GM12878 (cell line): ENCODE results near the gene TADA1. TPM values are rescaled to one million over a fixed set of nuclear protein-coding genes. Genes with fewer than 3 reads are reported as not detected.

Experiments used
- ATAC-seq: fragments of 200-7000 bp; cut with Tn5 transposase; 3 replicates; pipeline ENCODE4 v1.9.1; 2020; ENCODE audit warnings: mild to moderate bottlenecking, moderate library complexity
- BruUV-seq: library from RNA; stranded (reverse); fragments of 400-500 nt; replicated peaks from 2 replicates; lab custom pipeline; 2021; lab: Mats Ljungman, UMichigan
- CTCF ChIA-PET: fragments of 300-600 bp; sonication (Branson Sonifier 250); formaldehyde crosslinking; extraction: SDS; loops from one replicate; lab custom pipeline; 2021; ENCODE audit warnings: inconsistent platforms; lab: Yijun Ruan, JAX
- POLR2A ChIA-PET: fragments of 350-600 bp; formaldehyde crosslinking; extraction: SDS; loops from one replicate; lab custom pipeline; 2021; ENCODE audit warnings: inconsistent platforms; lab: Charles Lee
- RAD21 ChIA-PET: fragments of 300-600 bp; sonication (Branson Sonifier 250); formaldehyde crosslinking; loops from one replicate; lab custom pipeline; 2023; ENCODE audit warnings: antibody characterized with exemption; ENCODE audit not compliant: unreplicated experiment; lab: Charles Lee
- SMC1A ChIA-PET: fragments of 300-600 bp; sonication (Branson Sonifier 250); formaldehyde crosslinking; loops from one replicate; lab custom pipeline; 2023; ENCODE audit not compliant: unreplicated experiment, uncharacterized antibody; lab: Charles Lee
- DNase-seq: peaks from one replicate; pipeline ENCODE4 v3.0.0-alpha.2; 2011; ENCODE audit warnings: low read depth, low spot score
- FAIRE-seq: peaks from 3 replicates; lab custom pipeline; 2011; peaks lifted over from hg19 to GRCh38; lab: Jason Lieb, UNC
- H2AFZ ChIP-seq: 2 replicates; pipeline ENCODE4 v1.6.0; 2011; ENCODE audit warnings: low read depth, low read length, control low read depth; ENCODE audit not compliant: control insufficient read depth
- H3K27ac ChIP-seq: 2 replicates; pipeline ENCODE4 v1.5.1; 2011; ENCODE audit warnings: control low read depth; ENCODE audit not compliant: control insufficient read depth, insufficient read depth
- H3K27me3 ChIP-seq, 2 experiments: replicated peaks in 1 of 2; 2 replicates each; pipeline versions ENCODE4 v1.6.0 to v1.6.1; 2011; ENCODE audit warnings: low read length in 1 of 2; ENCODE audit not compliant: control insufficient read depth in 2 of 2, insufficient read depth in 2 of 2
- H3K36me3 ChIP-seq, 2 experiments: 2 replicates each; pipeline ENCODE4 v1.5.1; 2011; ENCODE audit warnings: low read length in 1 of 2; ENCODE audit not compliant: control insufficient read depth in 2 of 2, insufficient read depth in 2 of 2
- H3K4me1 ChIP-seq: 2 replicates; pipeline ENCODE4 v1.6.1; 2011; ENCODE audit warnings: mild to moderate bottlenecking, low read length, moderate library complexity, mixed read lengths; ENCODE audit not compliant: control insufficient read depth, insufficient read depth
- H3K4me2 ChIP-seq: 2 replicates; pipeline ENCODE4 v1.6.0; 2011; ENCODE audit warnings: control low read depth; ENCODE audit not compliant: control insufficient read depth, insufficient read depth
- H3K4me3 ChIP-seq: fragments of 200-600 bp; sonication (generic); 2 replicates; pipeline ENCODE4 v1.5.1; 2016
- H3K79me2 ChIP-seq: 2 replicates; pipeline ENCODE4 v1.6.0; 2011; ENCODE audit warnings: low read length; ENCODE audit not compliant: control insufficient read depth, insufficient read depth
- H3K9ac ChIP-seq: 2 replicates; pipeline ENCODE4 v1.8.0; 2011; ENCODE audit warnings: low read length, control low read depth, mixed read lengths; ENCODE audit not compliant: control insufficient read depth, insufficient read depth
- H3K9me3 ChIP-seq: replicated peaks from 3 replicates; pipeline ENCODE4 v1.5.1; 2011; ENCODE audit warnings: mild to moderate bottlenecking, low read length; ENCODE audit not compliant: control insufficient read depth, insufficient read depth
- H4K20me1 ChIP-seq: 2 replicates; pipeline ENCODE4 v1.6.0; 2011; ENCODE audit not compliant: control insufficient read depth, insufficient read depth
- CEBPB ChIP-seq, 2 experiments: fragments of 150-350 bp in 1 of 2; IDR thresholded peaks; 2 replicates each; pipeline ENCODE4 v1.6.1; 2012 to 2014; ENCODE audit warnings: low read depth in 2 of 2, low read length in 2 of 2, borderline replicate concordance in 1 of 2, inconsistent platforms in 1 of 2
- CHD2 ChIP-seq: IDR thresholded peaks from 2 replicates; pipeline ENCODE4 v1.6.1; 2011; ENCODE audit warnings: low read depth, low read length, improper control_type of control experiment, borderline replicate concordance
- EED ChIP-seq: sonication (generic); IDR thresholded peaks from 2 replicates; pipeline ENCODE4 v1.6.1; 2016; ENCODE audit warnings: antibody characterized with exemption, low read depth
- ETV6 ChIP-seq, 2 experiments: fragments of 450-650 bp in 1 of 2; IDR thresholded peaks in 1 of 2; conservative IDR thresholded peaks in 1 of 2; 2 replicates each; pipeline ENCODE4 v1.6.1; 2014; ENCODE audit warnings: antibody characterized with exemption in 1 of 2, borderline replicate concordance in 1 of 2, low read depth in 1 of 2, mild to moderate bottlenecking in 1 of 2, moderate library complexity in 1 of 2
- GATAD2B ChIP-seq: fragments of 450-650 bp; conservative IDR thresholded peaks from 2 replicates; pipeline ENCODE4 v1.6.1; 2017; ENCODE audit warnings: low read depth, mild to moderate bottlenecking, moderate library complexity
- KAT2A ChIP-seq: conservative IDR thresholded peaks from 2 replicates; pipeline ENCODE4 v1.6.1; 2011; ENCODE audit warnings: low read depth, low read length; ENCODE audit not compliant: control insufficient read depth
- NFYB ChIP-seq: IDR thresholded peaks from 2 replicates; pipeline ENCODE4 v1.6.1; 2011; ENCODE audit warnings: low read depth, mild to moderate bottlenecking, low read length, improper control_type of control experiment, moderate library complexity; ENCODE audit not compliant: insufficient read depth
- RAD21 ChIP-seq: IDR thresholded peaks from 2 replicates; pipeline ENCODE4 v1.6.1; 2011; ENCODE audit warnings: mild to moderate bottlenecking, low read depth, low read length, moderate library complexity; ENCODE audit not compliant: insufficient read depth
- RELA ChIP-seq: fragments of 450-650 bp; IDR thresholded peaks from 2 replicates; pipeline ENCODE4 v1.8.0; 2014; ENCODE audit warnings: borderline replicate concordance; ENCODE audit not compliant: partially characterized antibody
- SIX5 ChIP-seq: IDR thresholded peaks from 2 replicates; pipeline ENCODE4 v1.6.1; 2011; ENCODE audit warnings: mild to moderate bottlenecking, low read depth, low read length, moderate library complexity; ENCODE audit not compliant: severe bottlenecking
- STAT1 ChIP-seq: fragments of 450-650 bp; conservative IDR thresholded peaks from 2 replicates; pipeline ENCODE4 v1.6.1; 2014; ENCODE audit warnings: antibody characterized with exemption, mild to moderate bottlenecking
- SUZ12 ChIP-seq: fragments of 200-600 bp; sonication (generic); IDR thresholded peaks from one replicate; pipeline ENCODE4 v1.6.1; 2018; ENCODE audit warnings: antibody characterized with exemption, mild to moderate bottlenecking; ENCODE audit not compliant: unreplicated experiment
- WGBS: methylation state at CpG from one replicate; pipeline ENCODE4 v1.1.6; 2016; ENCODE audit warnings: low lambda C conversion rate; ENCODE audit not compliant: insufficient replicate concordance, insufficient coverage; ENCODE audit errors: missing lambda C conversion rate; 5-methylcytosine and 5-hydroxymethylcytosine counted together
- in situ Hi-C: fragments of 300-500 bp; cut with MboI; formaldehyde crosslinking; loops from 9 replicates; pipeline ENCODE4 v1.14.3; 2018; ENCODE audit warnings: mixed read lengths
- intact Hi-C: fragments of 100-400 bp; cut with micrococcal nuclease; formaldehyde crosslinking; loops from one replicate; pipeline ENCODE4 v1.14.2; 2022; ENCODE audit not compliant: unreplicated experiment
- polyA plus RNA-seq, 11 experiments: library from polyadenylated mRNA; depleted of rRNA in 4 of 11; unstranded in 6 of 11; stranded (reverse) in 5 of 11; fragments of >200 nt; fragmentation: Nextera tagmentation in 4 of 11; fragmentation: Illumina TruSeq in 1 of 11; extraction: Ambion mirVana in 4 of 11; extraction: Trizol in 1 of 11; gene quantifications; 1 replicate in 1 of 11; 2 replicates in 10 of 11; pipeline versions ENCODE4 v1.2.1 to v1.2.3, GENCODE V29; 2011 to 2016; ENCODE audit warnings: inconsistent platforms in 2 of 11, missing spikeins in 2 of 11, low read depth in 1 of 11
- total RNA-seq, 4 experiments: library from RNA; depleted of rRNA in 3 of 4; stranded (reverse); fragments of >200 nt in 3 of 4; fragmentation: Illumina TruSeq in 1 of 4; extraction: Trizol in 1 of 4; gene quantifications; 2 replicates each; pipeline versions ENCODE4 v1.2.1 to v1.2.3, GENCODE V29; 2013 to 2021
- TF ChIP-seq, protein P1 (sequence below): IDR thresholded peaks from 2 replicates; pipeline ENCODE4 v1.6.1; 2011; ENCODE audit warnings: low read depth, mild to moderate bottlenecking, low read length, moderate library complexity, borderline replicate concordance; ENCODE audit errors: extremely low read depth
- TF ChIP-seq, protein P2 (sequence below): fragments of 450-650 bp; formaldehyde crosslinking; IDR thresholded peaks from 2 replicates; pipeline ENCODE4 v1.4.0; 2022; ENCODE audit warnings: mild to moderate bottlenecking, moderate library complexity
- TF ChIP-seq, protein P3 (sequence below), 3 experiments: IDR thresholded peaks in 2 of 3; conservative IDR thresholded peaks in 1 of 3; 2 replicates each; pipeline ENCODE4 v1.5.1; 2011; ENCODE audit warnings: low read depth in 3 of 3, low read length in 3 of 3, mild to moderate bottlenecking in 3 of 3, control low read depth in 2 of 3, moderate library complexity in 2 of 3, inconsistent platforms in 1 of 3, mixed read lengths in 1 of 3; ENCODE audit not compliant: control insufficient read depth in 2 of 3, insufficient read depth in 1 of 3; ENCODE audit errors: extremely low read depth in 1 of 3

Gene TADA1
- total and polyA plus RNA-seq, 10 of the 15 experiments (the other 5 are each of a cell fraction or from before 2014, with no cell fraction given): 15.2 to 38.6 (median 26.5) TPM

DNA sequence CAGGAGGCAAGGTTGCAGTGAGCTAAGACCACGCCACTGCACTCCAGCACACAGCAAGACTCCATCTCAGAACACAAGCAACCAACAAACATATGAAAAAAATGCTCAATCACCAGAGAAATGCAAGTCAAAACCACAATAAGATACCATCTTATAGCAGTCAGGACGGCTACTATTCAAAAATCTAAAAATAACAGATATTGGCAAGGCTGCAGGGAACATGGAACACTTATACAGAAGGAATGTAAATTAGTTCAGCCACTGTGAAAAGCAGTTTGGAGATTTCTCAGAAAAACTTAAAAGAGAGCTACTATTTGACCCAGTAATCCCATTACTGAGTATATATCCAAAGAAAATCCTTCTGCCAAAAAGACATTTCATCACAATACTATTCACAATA, 64.4 kb downstream of the TADA1 start:
- ChIA-PET SMC1A (no interaction called here), CTCF (no interaction called here), RAD21 (no interaction called here), POLR2A (no interaction called here)
- H3K4me1 ChIP-seq: no peaks in the 10 kb centered on the region
- 0% methylated on average over 2 of the region's 2 CpGs for WGBS
- no peak overlapping the region for H3K4me3 ChIP-seq
- H2AFZ ChIP-seq: no peak overlapping the region
- H3K9me3 ChIP-seq: no peaks in the 10 kb centered on the region
- no peaks in the 10 kb centered on the region for H3K79me2 ChIP-seq
- no peaks in the 10 kb centered on the region for H3K36me3 ChIP-seq
- no peak for DNase-seq
- no peak overlapping the region for H3K27ac ChIP-seq
- in situ Hi-C loops: no loop called here
- intact Hi-C loops: no loop called here
- no peak for ATAC-seq
- no peak overlapping the region for H3K4me2 ChIP-seq
- H3K27me3 ChIP-seq: no peaks in the 10 kb centered on the region
- H4K20me1 ChIP-seq: no peaks in the 10 kb centered on the region
- no TSS peak for BruUV-seq
- no peak for FAIRE-seq
- no peak overlapping the region for H3K9ac ChIP-seq
- no peak for TF ChIP-seq NFYB
- no peak for TF ChIP-seq STAT1
- TF ChIP-seq SIX5: no peak
- TF ChIP-seq SUZ12: no peak
- no peak for TF ChIP-seq RELA
- TF ChIP-seq, protein P1, sequence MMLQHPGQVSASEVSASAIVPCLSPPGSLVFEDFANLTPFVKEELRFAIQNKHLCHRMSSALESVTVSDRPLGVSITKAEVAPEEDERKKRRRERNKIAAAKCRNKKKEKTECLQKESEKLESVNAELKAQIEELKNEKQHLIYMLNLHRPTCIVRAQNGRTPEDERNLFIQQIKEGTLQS: no peak
- no peak for TF ChIP-seq EED
- TF ChIP-seq CHD2: no peak
- TF ChIP-seq ETV6 (conservative IDR thresholded peaks at IDR 0.05 in 1 of 2, IDR thresholded peaks at IDR 0.05 in 1 of 2; ENCODE audit: borderline replicate concordance in 1 of 2, low read depth in 1 of 2): no peak
- no peak for TF ChIP-seq CEBPB (IDR thresholded peaks at IDR 0.05; ENCODE audit: borderline replicate concordance in 1 of 2, low read depth in 2 of 2, low read length in 2 of 2)
- no peak for TF ChIP-seq KAT2A
- no peak for TF ChIP-seq RAD21
- no peak for TF ChIP-seq GATAD2B
- TF ChIP-seq, protein P2, sequence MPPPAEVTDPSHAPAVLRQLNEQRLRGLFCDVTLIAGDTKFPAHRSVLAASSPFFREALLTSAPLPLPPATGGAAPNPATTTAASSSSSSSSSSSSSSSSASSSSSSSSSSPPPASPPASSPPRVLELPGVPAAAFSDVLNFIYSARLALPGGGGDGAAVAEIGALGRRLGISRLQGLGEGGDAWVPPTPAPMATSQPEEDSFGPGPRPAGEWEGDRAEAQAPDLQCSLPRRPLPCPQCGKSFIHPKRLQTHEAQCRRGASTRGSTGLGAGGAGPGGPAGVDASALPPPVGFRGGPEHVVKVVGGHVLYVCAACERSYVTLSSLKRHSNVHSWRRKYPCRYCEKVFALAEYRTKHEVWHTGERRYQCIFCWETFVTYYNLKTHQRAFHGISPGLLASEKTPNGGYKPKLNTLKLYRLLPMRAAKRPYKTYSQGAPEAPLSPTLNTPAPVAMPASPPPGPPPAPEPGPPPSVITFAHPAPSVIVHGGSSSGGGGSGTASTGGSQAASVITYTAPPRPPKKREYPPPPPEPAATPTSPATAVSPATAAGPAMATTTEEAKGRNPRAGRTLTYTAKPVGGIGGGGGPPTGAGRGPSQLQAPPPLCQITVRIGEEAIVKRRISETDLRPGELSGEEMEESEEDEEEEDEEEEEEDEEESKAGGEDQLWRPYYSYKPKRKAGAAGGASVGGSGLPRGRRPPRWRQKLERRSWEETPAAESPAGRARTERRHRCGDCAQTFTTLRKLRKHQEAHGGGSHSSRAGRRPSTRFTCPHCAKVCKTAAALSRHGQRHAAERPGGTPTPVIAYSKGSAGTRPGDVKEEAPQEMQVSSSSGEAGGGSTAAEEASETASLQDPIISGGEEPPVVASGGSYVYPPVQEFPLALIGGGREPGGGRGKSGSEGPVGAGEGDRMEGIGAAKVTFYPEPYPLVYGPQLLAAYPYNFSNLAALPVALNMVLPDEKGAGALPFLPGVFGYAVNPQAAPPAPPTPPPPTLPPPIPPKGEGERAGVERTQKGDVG (CRISPR knock-in tag): no peak
- TF ChIP-seq, protein P3, sequence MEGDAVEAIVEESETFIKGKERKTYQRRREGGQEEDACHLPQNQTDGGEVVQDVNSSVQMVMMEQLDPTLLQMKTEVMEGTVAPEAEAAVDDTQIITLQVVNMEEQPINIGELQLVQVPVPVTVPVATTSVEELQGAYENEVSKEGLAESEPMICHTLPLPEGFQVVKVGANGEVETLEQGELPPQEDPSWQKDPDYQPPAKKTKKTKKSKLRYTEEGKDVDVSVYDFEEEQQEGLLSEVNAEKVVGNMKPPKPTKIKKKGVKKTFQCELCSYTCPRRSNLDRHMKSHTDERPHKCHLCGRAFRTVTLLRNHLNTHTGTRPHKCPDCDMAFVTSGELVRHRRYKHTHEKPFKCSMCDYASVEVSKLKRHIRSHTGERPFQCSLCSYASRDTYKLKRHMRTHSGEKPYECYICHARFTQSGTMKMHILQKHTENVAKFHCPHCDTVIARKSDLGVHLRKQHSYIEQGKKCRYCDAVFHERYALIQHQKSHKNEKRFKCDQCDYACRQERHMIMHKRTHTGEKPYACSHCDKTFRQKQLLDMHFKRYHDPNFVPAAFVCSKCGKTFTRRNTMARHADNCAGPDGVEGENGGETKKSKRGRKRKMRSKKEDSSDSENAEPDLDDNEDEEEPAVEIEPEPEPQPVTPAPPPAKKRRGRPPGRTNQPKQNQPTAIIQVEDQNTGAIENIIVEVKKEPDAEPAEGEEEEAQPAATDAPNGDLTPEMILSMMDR (IDR thresholded peaks at IDR 0.05 in 2 of 3, conservative IDR thresholded peaks at IDR 0.05 in 1 of 3; ENCODE audit: control insufficient read depth in 2 of 3, extremely low read depth in 1 of 3, insufficient read depth in 1 of 3, low read depth in 3 of 3, low read length in 3 of 3): no peak
